ENCODE data around the gene DNAH10.

DNA sequence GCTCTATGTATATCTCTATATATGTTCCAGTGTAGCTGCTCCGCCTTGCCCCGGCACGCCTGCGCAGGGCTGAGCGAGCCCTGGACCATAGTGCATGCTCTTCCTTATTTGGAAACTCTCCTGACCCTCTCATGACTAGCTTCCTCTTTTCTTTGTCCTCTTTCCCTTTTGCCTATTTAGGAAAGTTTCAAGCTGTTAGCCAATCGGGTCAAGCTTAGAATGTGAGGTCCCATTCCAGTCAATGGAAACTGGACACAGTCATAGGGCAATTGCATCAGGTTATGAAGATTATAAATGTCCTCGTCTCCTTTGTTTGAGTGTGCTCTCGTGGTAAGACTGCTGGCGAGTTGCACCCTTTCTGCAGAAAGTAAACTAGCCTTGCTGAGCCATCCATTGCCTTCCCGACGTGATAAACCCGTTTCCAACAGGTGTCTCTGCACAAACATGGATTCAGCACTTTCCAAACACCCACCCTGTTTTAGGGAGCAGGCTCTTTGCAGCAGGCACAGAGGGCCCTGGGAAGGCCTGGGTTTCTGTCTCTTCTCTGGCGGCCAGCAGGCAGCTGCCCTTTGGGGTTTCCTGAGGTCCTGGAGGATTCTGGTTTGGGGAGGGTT, 179.6 kb downstream of the DNAH10 start:
- TF ChIP-seq CTCF (IDR thresholded peaks at IDR 0.05) (no peak), EP300 (IDR thresholded peaks at IDR 0.05) (no peak), RCOR1 (IDR thresholded peaks at IDR 0.05; ENCODE audit: low read depth, low read length) (no peak), JUNB (IDR thresholded peaks at IDR 0.05) (no peak), CHD2 (IDR thresholded peaks at IDR 0.05; ENCODE audit: low read length, partially characterized antibody) (no peak), GATA3 (IDR thresholded peaks at IDR 0.05; ENCODE audit: borderline replicate concordance) (no peak)
